WTC11 (cell line): ENCODE results near the gene NRSN2. TPM values are rescaled to one million over a fixed set of nuclear protein-coding genes. Genes with fewer than 3 reads are reported as not detected.

Experiments used
- ATAC-seq: fragments of 200-7000 bp; cut with Tn5 transposase; 2 replicates; pipeline ENCODE4 v1.10.0; 2021; ENCODE audit warnings: mild to moderate bottlenecking, moderate library complexity
- CTCF ChIA-PET: fragments of 300-600 bp; sonication (Branson Sonifier 250); formaldehyde crosslinking; loops from one replicate; lab custom pipeline; 2021; ENCODE audit warnings: antibody characterized with exemption; lab: Charles Lee
- POLR2A ChIA-PET: fragments of 350-600 bp; sonication (Branson Sonifier 250); formaldehyde crosslinking; loops from one replicate; lab custom pipeline; 2021; ENCODE audit warnings: antibody characterized with exemption; lab: Charles Lee
- DNase-seq: peaks from one replicate; pipeline ENCODE4 v3.0.0; 2021; ENCODE audit warnings: low spot score
- H3K27ac Mint-ChIP-seq: 2 replicates; pipeline ENCODE4 v1.8.0; 2021; ENCODE audit warnings: mixed read lengths
- H3K27me3 Mint-ChIP-seq: 2 replicates; pipeline ENCODE4 v1.8.0; 2021; ENCODE audit warnings: low read depth, mild to moderate bottlenecking, moderate library complexity, mixed read lengths
- H3K36me3 Mint-ChIP-seq: 2 replicates; pipeline ENCODE4 v1.8.0; 2021; ENCODE audit warnings: mixed read lengths
- H3K4me1 Mint-ChIP-seq: 2 replicates; pipeline ENCODE4 v1.8.0; 2022; ENCODE audit warnings: mixed read lengths
- H3K4me3 Mint-ChIP-seq: 2 replicates; pipeline ENCODE4 v1.8.0; 2021; ENCODE audit warnings: mild to moderate bottlenecking, moderate library complexity, mixed read lengths
- H3K9me3 Mint-ChIP-seq: 2 replicates; pipeline ENCODE4 v1.8.0; 2021; ENCODE audit warnings: mixed read lengths
- GRHL2 ChIP-seq: fragments of 250-450 bp; sonication (Bioruptor Pico); IDR thresholded peaks from 2 replicates; pipeline ENCODE4 v1.8.0; 2022; ENCODE audit warnings: mild to moderate bottlenecking, moderate library complexity; ENCODE audit not compliant: insufficient replicate concordance, severe bottlenecking
- GTF2I ChIP-seq: fragments of 250-450 bp; sonication (Bioruptor Pico); conservative IDR thresholded peaks from 2 replicates; pipeline ENCODE4 v1.4.0; 2021; ENCODE audit warnings: mild to moderate bottlenecking
- NFE2L1 ChIP-seq: sonication (generic); formaldehyde crosslinking; IDR thresholded peaks from 2 replicates; pipeline ENCODE4 v1.8.1; 2023; ENCODE audit warnings: missing genetic modification reagents
- NR2C2 ChIP-seq: sonication (generic); formaldehyde crosslinking; IDR thresholded peaks from 2 replicates; pipeline ENCODE4 v1.8.0; 2022; ENCODE audit warnings: mild to moderate bottlenecking, missing genetic modification reagents
- RORB ChIP-seq: fragments of 250-450 bp; sonication (Bioruptor Pico); IDR thresholded peaks from 2 replicates; pipeline ENCODE4 v1.9.0; 2021; ENCODE audit warnings: mild to moderate bottlenecking
- SP1 ChIP-seq: sonication (generic); formaldehyde crosslinking; conservative IDR thresholded peaks from 2 replicates; pipeline ENCODE4 v1.8.1; 2022; ENCODE audit warnings: missing genetic modification reagents
- TEAD4 ChIP-seq: sonication (generic); formaldehyde crosslinking; IDR thresholded peaks from 2 replicates; pipeline ENCODE4 v1.8.0; 2022; ENCODE audit warnings: mild to moderate bottlenecking, missing genetic modification reagents
- TP53 ChIP-seq: sonication (generic); formaldehyde crosslinking; IDR thresholded peaks from 2 replicates; pipeline ENCODE4 v1.8.1; 2023; ENCODE audit warnings: mild to moderate bottlenecking, missing genetic modification reagents
- ZBTB21 ChIP-seq: sonication (generic); formaldehyde crosslinking; IDR thresholded peaks from 2 replicates; pipeline ENCODE4 v1.8.1; 2023; ENCODE audit warnings: mild to moderate bottlenecking, missing genetic modification reagents, borderline replicate concordance
- total RNA-seq: library from RNA; stranded (reverse); gene quantifications from 3 replicates; pipeline ENCODE4 v1.2.3, GENCODE V29; 2021
- TF ChIP-seq, protein P1 (sequence below): fragments of 250-450 bp; sonication (Bioruptor Pico); IDR thresholded peaks from 2 replicates; pipeline ENCODE4 v1.9.0; 2021; ENCODE audit warnings: moderate library complexity, mild to moderate bottlenecking, inconsistent platforms, borderline replicate concordance
- TF ChIP-seq, protein P2 (sequence below): sonication (generic); formaldehyde crosslinking; IDR thresholded peaks from 2 replicates; pipeline ENCODE4 v1.8.1; 2022; ENCODE audit warnings: mild to moderate bottlenecking, missing genetic modification reagents, moderate library complexity, borderline replicate concordance
- TF ChIP-seq, protein P3 (sequence below): sonication (generic); formaldehyde crosslinking; IDR thresholded peaks from 2 replicates; pipeline ENCODE4 v1.8.1; 2023; ENCODE audit warnings: mild to moderate bottlenecking, missing genetic modification reagents
- TF ChIP-seq, protein P4 (sequence below): fragments of 250-450 bp; sonication (Bioruptor Pico); IDR thresholded peaks from 2 replicates; pipeline ENCODE4 v1.9.0; 2021; ENCODE audit warnings: mild to moderate bottlenecking, borderline replicate concordance
- TF ChIP-seq, protein P5 (sequence below): sonication (generic); formaldehyde crosslinking; IDR thresholded peaks from 2 replicates; pipeline ENCODE4 v1.8.1; 2022; ENCODE audit warnings: mild to moderate bottlenecking, moderate library complexity, missing genetic modification reagents
- TF ChIP-seq, protein P6 (sequence below): sonication (generic); formaldehyde crosslinking; IDR thresholded peaks from 2 replicates; pipeline ENCODE4 v1.8.0; 2023; ENCODE audit warnings: missing genetic modification reagents, mild to moderate bottlenecking, borderline replicate concordance
- TF ChIP-seq, protein P7 (sequence below): fragments of 250-450 bp; sonication (Bioruptor Pico); IDR thresholded peaks from 2 replicates; pipeline ENCODE4 v1.8.0; 2021; ENCODE audit warnings: mild to moderate bottlenecking
- TF ChIP-seq, protein P8 (sequence below): sonication (generic); formaldehyde crosslinking; IDR thresholded peaks from 2 replicates; pipeline ENCODE4 v1.8.1; 2022; ENCODE audit warnings: missing genetic modification reagents, borderline replicate concordance

NRSN2 gene
- total RNA-seq, 1 experiment from 2014 or later, result 23.0 TPM

DNA sequence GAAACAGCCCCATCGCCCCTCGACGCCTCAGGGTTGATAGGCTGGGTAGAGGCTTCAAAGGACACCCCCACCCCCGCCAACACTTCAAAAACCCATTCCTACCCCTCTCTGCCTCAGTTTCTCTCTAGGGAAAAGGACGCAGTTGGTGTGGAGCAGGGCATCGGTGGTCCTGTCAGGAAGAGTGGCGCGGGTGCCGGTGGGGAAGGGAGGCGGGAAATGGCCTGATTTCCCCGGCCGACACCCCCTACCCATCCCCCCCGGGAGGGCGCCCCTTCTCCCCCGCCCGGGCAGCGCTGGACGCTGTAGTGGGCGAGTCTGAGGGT is 367 bp downstream of the NRSN2 start:
- Mint-ChIP-seq H3K4me3 (peak overlapping the region; percentile 89), H3K36me3 (peaks cover 2% of the 10 kb centered on the region; the same call in 1 of the 2 replicates), H3K27me3 (peaks cover 18% of the 10 kb centered on the region), H3K4me1 (peaks cover 17% of the 10 kb centered on the region), H3K27ac (no peak overlapping the region), H3K9me3 (no peaks in the 10 kb centered on the region)
- ChIA-PET CTCF (interaction anchor here (0.9 to 4.2 kb wide), 13 partner anchors 9 to 196 kb away, joined by 3 to 37 read pairs (median 4); partner anchors contain the start of genes SOX12, TBC1D20 and TRIB3), POLR2A (interaction anchor here (0.5 to 1.7 kb wide), 11 partner anchors 9 to 69 kb away, joined by 3 to 13 read pairs (median 4); partner anchors contain the start of gene SOX12)
- DNase-seq (no peak), ATAC-seq (no peak; the same call in 1 of the 2 replicates)
- TF ChIP-seq, protein P1, sequence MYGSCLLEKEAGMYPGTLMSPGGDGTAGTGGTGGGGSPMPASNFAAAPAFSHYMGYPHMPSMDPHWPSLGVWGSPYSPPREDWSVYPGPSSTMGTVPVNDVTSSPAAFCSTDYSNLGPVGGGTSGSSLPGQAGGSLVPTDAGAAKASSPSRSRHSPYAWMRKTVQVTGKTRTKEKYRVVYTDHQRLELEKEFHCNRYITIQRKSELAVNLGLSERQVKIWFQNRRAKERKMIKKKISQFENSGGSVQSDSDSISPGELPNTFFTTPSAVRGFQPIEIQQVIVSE (CRISPR knock-in tag), result no peak
- TF ChIP-seq GTF2I (CRISPR knock-in tag), result no peak
- TF ChIP-seq, protein P2, sequence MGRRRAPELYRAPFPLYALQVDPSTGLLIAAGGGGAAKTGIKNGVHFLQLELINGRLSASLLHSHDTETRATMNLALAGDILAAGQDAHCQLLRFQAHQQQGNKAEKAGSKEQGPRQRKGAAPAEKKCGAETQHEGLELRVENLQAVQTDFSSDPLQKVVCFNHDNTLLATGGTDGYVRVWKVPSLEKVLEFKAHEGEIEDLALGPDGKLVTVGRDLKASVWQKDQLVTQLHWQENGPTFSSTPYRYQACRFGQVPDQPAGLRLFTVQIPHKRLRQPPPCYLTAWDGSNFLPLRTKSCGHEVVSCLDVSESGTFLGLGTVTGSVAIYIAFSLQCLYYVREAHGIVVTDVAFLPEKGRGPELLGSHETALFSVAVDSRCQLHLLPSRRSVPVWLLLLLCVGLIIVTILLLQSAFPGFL (CRISPR knock-in tag), result no peak
- TF ChIP-seq, protein P3, sequence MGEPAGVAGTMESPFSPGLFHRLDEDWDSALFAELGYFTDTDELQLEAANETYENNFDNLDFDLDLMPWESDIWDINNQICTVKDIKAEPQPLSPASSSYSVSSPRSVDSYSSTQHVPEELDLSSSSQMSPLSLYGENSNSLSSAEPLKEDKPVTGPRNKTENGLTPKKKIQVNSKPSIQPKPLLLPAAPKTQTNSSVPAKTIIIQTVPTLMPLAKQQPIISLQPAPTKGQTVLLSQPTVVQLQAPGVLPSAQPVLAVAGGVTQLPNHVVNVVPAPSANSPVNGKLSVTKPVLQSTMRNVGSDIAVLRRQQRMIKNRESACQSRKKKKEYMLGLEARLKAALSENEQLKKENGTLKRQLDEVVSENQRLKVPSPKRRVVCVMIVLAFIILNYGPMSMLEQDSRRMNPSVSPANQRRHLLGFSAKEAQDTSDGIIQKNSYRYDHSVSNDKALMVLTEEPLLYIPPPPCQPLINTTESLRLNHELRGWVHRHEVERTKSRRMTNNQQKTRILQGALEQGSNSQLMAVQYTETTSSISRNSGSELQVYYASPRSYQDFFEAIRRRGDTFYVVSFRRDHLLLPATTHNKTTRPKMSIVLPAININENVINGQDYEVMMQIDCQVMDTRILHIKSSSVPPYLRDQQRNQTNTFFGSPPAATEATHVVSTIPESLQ (CRISPR knock-in tag), result no peak
- TF ChIP-seq, protein P4, sequence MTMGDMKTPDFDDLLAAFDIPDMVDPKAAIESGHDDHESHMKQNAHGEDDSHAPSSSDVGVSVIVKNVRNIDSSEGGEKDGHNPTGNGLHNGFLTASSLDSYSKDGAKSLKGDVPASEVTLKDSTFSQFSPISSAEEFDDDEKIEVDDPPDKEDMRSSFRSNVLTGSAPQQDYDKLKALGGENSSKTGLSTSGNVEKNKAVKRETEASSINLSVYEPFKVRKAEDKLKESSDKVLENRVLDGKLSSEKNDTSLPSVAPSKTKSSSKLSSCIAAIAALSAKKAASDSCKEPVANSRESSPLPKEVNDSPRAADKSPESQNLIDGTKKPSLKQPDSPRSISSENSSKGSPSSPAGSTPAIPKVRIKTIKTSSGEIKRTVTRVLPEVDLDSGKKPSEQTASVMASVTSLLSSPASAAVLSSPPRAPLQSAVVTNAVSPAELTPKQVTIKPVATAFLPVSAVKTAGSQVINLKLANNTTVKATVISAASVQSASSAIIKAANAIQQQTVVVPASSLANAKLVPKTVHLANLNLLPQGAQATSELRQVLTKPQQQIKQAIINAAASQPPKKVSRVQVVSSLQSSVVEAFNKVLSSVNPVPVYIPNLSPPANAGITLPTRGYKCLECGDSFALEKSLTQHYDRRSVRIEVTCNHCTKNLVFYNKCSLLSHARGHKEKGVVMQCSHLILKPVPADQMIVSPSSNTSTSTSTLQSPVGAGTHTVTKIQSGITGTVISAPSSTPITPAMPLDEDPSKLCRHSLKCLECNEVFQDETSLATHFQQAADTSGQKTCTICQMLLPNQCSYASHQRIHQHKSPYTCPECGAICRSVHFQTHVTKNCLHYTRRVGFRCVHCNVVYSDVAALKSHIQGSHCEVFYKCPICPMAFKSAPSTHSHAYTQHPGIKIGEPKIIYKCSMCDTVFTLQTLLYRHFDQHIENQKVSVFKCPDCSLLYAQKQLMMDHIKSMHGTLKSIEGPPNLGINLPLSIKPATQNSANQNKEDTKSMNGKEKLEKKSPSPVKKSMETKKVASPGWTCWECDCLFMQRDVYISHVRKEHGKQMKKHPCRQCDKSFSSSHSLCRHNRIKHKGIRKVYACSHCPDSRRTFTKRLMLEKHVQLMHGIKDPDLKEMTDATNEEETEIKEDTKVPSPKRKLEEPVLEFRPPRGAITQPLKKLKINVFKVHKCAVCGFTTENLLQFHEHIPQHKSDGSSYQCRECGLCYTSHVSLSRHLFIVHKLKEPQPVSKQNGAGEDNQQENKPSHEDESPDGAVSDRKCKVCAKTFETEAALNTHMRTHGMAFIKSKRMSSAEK (CRISPR knock-in tag), result no peak
- TF ChIP-seq TEAD4 (CRISPR knock-in tag), result no peak
- TF ChIP-seq GRHL2 (CRISPR knock-in tag), result no peak
- TF ChIP-seq NR2C2, result no peak
- TF ChIP-seq, protein P5, sequence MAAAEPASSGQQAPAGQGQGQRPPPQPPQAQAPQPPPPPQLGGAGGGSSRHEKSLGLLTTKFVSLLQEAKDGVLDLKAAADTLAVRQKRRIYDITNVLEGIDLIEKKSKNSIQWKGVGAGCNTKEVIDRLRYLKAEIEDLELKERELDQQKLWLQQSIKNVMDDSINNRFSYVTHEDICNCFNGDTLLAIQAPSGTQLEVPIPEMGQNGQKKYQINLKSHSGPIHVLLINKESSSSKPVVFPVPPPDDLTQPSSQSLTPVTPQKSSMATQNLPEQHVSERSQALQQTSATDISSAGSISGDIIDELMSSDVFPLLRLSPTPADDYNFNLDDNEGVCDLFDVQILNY (CRISPR knock-in tag), result no peak
- TF ChIP-seq TP53, result no peak
- TF ChIP-seq, protein P6, sequence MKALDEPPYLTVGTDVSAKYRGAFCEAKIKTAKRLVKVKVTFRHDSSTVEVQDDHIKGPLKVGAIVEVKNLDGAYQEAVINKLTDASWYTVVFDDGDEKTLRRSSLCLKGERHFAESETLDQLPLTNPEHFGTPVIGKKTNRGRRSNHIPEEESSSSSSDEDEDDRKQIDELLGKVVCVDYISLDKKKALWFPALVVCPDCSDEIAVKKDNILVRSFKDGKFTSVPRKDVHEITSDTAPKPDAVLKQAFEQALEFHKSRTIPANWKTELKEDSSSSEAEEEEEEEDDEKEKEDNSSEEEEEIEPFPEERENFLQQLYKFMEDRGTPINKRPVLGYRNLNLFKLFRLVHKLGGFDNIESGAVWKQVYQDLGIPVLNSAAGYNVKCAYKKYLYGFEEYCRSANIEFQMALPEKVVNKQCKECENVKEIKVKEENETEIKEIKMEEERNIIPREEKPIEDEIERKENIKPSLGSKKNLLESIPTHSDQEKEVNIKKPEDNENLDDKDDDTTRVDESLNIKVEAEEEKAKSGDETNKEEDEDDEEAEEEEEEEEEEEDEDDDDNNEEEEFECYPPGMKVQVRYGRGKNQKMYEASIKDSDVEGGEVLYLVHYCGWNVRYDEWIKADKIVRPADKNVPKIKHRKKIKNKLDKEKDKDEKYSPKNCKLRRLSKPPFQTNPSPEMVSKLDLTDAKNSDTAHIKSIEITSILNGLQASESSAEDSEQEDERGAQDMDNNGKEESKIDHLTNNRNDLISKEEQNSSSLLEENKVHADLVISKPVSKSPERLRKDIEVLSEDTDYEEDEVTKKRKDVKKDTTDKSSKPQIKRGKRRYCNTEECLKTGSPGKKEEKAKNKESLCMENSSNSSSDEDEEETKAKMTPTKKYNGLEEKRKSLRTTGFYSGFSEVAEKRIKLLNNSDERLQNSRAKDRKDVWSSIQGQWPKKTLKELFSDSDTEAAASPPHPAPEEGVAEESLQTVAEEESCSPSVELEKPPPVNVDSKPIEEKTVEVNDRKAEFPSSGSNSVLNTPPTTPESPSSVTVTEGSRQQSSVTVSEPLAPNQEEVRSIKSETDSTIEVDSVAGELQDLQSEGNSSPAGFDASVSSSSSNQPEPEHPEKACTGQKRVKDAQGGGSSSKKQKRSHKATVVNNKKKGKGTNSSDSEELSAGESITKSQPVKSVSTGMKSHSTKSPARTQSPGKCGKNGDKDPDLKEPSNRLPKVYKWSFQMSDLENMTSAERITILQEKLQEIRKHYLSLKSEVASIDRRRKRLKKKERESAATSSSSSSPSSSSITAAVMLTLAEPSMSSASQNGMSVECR, result no peak
- TF ChIP-seq SP1, result no peak
- no peak for TF ChIP-seq RORB
- TF ChIP-seq, protein P7, sequence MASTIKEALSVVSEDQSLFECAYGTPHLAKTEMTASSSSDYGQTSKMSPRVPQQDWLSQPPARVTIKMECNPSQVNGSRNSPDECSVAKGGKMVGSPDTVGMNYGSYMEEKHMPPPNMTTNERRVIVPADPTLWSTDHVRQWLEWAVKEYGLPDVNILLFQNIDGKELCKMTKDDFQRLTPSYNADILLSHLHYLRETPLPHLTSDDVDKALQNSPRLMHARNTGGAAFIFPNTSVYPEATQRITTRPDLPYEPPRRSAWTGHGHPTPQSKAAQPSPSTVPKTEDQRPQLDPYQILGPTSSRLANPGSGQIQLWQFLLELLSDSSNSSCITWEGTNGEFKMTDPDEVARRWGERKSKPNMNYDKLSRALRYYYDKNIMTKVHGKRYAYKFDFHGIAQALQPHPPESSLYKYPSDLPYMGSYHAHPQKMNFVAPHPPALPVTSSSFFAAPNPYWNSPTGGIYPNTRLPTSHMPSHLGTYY (CRISPR knock-in tag), result no peak
- no peak for TF ChIP-seq ZBTB21 (CRISPR knock-in tag)
- TF ChIP-seq, protein P8, sequence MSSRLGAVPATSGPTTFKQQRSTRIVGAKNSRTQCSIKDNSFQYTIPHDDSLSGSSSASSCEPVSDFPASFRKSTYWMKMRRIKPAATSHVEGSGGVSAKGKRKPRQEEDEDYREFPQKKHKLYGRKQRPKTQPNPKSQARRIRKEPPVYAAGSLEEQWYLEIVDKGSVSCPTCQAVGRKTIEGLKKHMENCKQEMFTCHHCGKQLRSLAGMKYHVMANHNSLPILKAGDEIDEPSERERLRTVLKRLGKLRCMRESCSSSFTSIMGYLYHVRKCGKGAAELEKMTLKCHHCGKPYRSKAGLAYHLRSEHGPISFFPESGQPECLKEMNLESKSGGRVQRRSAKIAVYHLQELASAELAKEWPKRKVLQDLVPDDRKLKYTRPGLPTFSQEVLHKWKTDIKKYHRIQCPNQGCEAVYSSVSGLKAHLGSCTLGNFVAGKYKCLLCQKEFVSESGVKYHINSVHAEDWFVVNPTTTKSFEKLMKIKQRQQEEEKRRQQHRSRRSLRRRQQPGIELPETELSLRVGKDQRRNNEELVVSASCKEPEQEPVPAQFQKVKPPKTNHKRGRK (CRISPR knock-in tag), result no peak
- TF ChIP-seq NFE2L1 (CRISPR knock-in tag), result no peak
